Psoas muscle (tissue), 8 donors: ENCODE measurements around the gene PARVB. TPM values are rescaled to one million over a fixed set of nuclear protein-coding genes. Genes with fewer than 3 reads are reported as not detected.

Experiments used
- ATAC-seq, 4 donors: fragments of 200-7000 bp; cut with Tn5 transposase; one replicate each; pipeline ENCODE4 v1.9.1; 2020; ENCODE audit warnings: moderate library complexity in 3 of 4, mild to moderate bottlenecking in 2 of 4
- DNase-seq, 2 donors: peaks; one replicate each; pipeline ENCODE4 v3.0.0-alpha.2; 2020
- H3K27ac ChIP-seq: fragments of 200-600 bp; one replicate; pipeline ENCODE4 v1.8.0; 2022
- H3K27me3 ChIP-seq, 3 donors: fragments of 200-600 bp in 1 of 3; one replicate each; pipeline versions ENCODE4 v1.6.1 to v1.8.0; 2013 to 2022; ENCODE audit warnings: low read length in 2 of 3, mild to moderate bottlenecking in 2 of 3, moderate library complexity in 1 of 3; ENCODE audit not compliant: insufficient read depth in 3 of 3
- H3K36me3 ChIP-seq, 2 donors: fragments of 200-600 bp in 1 of 2; one replicate each; pipeline versions ENCODE4 v1.6.1 to v1.8.0; 2013 to 2022; ENCODE audit warnings: low read depth in 1 of 2, mild to moderate bottlenecking in 1 of 2, moderate library complexity in 1 of 2; ENCODE audit not compliant: insufficient read depth in 1 of 2
- H3K4me1 ChIP-seq: fragments of 200-600 bp; one replicate; pipeline ENCODE4 v1.8.0; 2022
- H3K4me3 ChIP-seq: fragments of 200-600 bp; one replicate; pipeline ENCODE4 v1.8.0; 2022; ENCODE audit warnings: mild to moderate bottlenecking
- H3K9me3 ChIP-seq: fragments of 200-600 bp; one replicate; pipeline ENCODE4 v1.8.0; 2022
- WGBS, 3 donors: extraction: QIAGEN DNeasy Blood & Tissue Kit; methylation state at CpG; one replicate each; pipeline versions ENCODE4 v1.1.6 to v1.1.7; 2013; 5-methylcytosine and 5-hydroxymethylcytosine counted together
- intact Hi-C, 2 donors: fragments of 100-400 bp; cut with DNase I; formaldehyde crosslinking; loops; one replicate each; pipeline versions ENCODE4 v1.11.0 to v1.14.2; 2022
- polyA plus RNA-seq, 3 donors: library from polyadenylated mRNA; stranded (reverse); fragments of 200-250 nt; gene quantifications; one replicate each; pipeline ENCODE4 v1.2.3, GENCODE V29; 2013
- total RNA-seq, 4 donors: library from RNA; stranded (reverse); fragmentation: NEBNext Ultra II Directional in 2 of 4; extraction: Animal tissue kit (Norgen Biotek cat#: 25700) in 2 of 4; gene quantifications; one replicate each; pipeline versions ENCODE4 v1.2.1 to v1.2.4, GENCODE V29; 2021 to 2023
- TF ChIP-seq, protein P1 (sequence below): fragments of 200-600 bp; IDR thresholded peaks from one replicate; pipeline ENCODE4 v1.8.0; 2022; ENCODE audit warnings: antibody characterized with exemption
- donor health status: healthy with polysubstance abuse.
- donor health status: DM: no; HTN: no; CAD: no; lungs with moderate emphysema.
- donor health status: Bipolar disorder and iron deficiency.
- donor health status: healthy.
- donor health status: DM: yes; HTN: yes; CAD: no.
- donor health status: DM: no; HTN: no; CAD: no.
- donor health status: DM: no; HTN: no; CAD: no.
- donor health status: DM: yes; HTN: yes; CAD: no.

Gene PARVB
- total and polyA plus RNA-seq, 7 donors, result 84.5 to 172 (median 103) TPM

DNA sequence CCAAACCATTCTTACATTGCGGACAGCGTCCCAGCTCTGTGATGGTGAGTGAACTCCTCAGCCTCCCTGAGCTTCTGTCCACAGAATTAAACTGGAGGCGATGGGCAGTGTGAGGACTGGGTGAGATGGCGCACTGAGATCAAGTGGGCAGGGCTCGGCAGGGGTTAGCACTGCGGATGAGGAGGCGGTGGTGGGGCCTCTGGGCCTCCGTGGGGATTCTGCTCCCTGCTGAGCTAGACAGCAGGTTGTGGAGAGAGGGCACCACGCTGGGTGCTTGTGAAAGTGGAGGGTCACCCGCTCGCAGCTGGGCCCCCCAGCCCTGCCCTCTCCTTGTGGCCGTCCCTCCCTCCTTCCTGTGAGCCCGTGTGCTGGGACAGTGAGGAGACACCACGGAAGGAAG lies 131.0 kb downstream of the PARVB start:
- Histone ChIP-seq H3K27me3 (no peaks in the 10 kb centered on the region), H3K9me3 (no peaks in the 10 kb centered on the region), H3K27ac (no peak overlapping the region), H3K36me3 (peaks cover 0 to 80% of the 10 kb centered on the region in 2 donors), H3K4me1 (no peaks in the 10 kb centered on the region), H3K4me3 (no peak overlapping the region)
- DNase-seq (peak in 1 of 2 donors; percentile 42), ATAC-seq (no peak)
- intact Hi-C loops, result no loop called here
- TF ChIP-seq, protein P1, sequence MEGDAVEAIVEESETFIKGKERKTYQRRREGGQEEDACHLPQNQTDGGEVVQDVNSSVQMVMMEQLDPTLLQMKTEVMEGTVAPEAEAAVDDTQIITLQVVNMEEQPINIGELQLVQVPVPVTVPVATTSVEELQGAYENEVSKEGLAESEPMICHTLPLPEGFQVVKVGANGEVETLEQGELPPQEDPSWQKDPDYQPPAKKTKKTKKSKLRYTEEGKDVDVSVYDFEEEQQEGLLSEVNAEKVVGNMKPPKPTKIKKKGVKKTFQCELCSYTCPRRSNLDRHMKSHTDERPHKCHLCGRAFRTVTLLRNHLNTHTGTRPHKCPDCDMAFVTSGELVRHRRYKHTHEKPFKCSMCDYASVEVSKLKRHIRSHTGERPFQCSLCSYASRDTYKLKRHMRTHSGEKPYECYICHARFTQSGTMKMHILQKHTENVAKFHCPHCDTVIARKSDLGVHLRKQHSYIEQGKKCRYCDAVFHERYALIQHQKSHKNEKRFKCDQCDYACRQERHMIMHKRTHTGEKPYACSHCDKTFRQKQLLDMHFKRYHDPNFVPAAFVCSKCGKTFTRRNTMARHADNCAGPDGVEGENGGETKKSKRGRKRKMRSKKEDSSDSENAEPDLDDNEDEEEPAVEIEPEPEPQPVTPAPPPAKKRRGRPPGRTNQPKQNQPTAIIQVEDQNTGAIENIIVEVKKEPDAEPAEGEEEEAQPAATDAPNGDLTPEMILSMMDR, result no peak
- WGBS, 3 donors, result 86 to 96% (median 89%) methylated on average over 12 to 14 of the region's 14 CpGs

DNA sequence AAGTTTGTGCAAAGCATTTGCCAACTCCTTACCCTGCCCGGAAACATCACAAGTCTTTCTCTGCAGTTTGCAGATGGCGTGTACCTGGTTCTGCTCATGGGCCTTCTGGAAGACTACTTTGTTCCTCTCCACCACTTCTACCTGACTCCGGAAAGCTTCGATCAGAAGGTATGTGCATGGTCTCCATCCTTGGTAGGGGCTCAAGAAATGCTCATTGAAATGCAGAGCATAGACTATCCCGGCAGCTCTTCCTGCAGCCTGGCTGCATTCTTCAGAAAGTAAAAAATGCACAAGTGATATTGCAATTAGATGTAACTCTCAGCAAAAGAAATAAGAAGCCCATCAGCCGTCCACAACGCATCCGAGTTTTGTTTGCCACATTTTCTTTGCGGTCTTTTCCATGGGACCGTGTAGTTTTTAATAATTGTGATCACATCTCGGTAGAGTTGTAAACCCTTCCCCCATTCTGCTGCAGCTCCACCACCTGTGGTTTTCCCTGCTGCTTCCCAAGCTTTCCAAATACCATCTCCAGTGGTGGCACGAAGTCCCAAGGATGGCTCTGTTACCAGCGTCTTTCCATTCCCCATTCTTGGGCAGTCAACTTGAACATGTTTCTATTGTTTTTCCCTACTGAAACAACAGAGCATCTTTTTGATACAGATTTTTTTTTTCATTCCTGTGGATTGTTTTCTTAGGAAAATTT lies 134.0 kb downstream of the PARVB start:
- ATAC-seq (no peak), DNase-seq (no peak)
- Histone ChIP-seq H3K27me3 (no peaks in the 10 kb centered on the region), H3K27ac (no peak overlapping the region), H3K4me3 (no peak overlapping the region), H3K36me3 (peaks cover 0 to 84% of the 10 kb centered on the region in 2 donors), H3K9me3 (no peaks in the 10 kb centered on the region), H3K4me1 (no peaks in the 10 kb centered on the region)
- TF ChIP-seq, protein P1, result no peak
- 82 to 91% (median 85%) methylated on average over 13 of the region's 13 CpGs for WGBS, 3 donors
- intact Hi-C loops, result no loop called here

- no peak overlapping the region for H3K27ac ChIP-seq
- TF ChIP-seq, protein P1, result no peak
- H3K27me3 ChIP-seq, result no peaks in the 10 kb centered on the region
- intact Hi-C loops, result no loop called here
- WGBS, 3 donors, result 59 to 78% (median 64%) methylated on average over 8 of the region's 8 CpGs
- H3K4me3 ChIP-seq, result no peak overlapping the region
- ATAC-seq (no peak), DNase-seq (peak in 1 of 2 donors; percentile 1)
- H3K4me1 ChIP-seq, result no peaks in the 10 kb centered on the region
- no peaks in the 10 kb centered on the region for H3K9me3 ChIP-seq
- H3K36me3 ChIP-seq, result peaks cover 0 to 82% of the 10 kb centered on the region in 2 donors
Measured at GRCh38 chr22:44158816-44159215, 134.7 kb downstream of the PARVB start.

GRCh38 chr22:44159221-44159620 lies 135.1 kb downstream of the PARVB start:
- TF ChIP-seq, protein P1, result no peak
- no peaks in the 10 kb centered on the region for H3K9me3 ChIP-seq
- peak in 2 of 4 donors; percentile 14 to 23 for ATAC-seq
- no peak for DNase-seq
- 55 to 78% (median 66%) methylated on average over 7 of the region's 7 CpGs for WGBS, 3 donors
- H3K36me3 ChIP-seq, result peaks cover 0 to 81% of the 10 kb centered on the region in 2 donors
- intact Hi-C loops, result no loop called here
- H3K4me1 ChIP-seq, result no peaks in the 10 kb centered on the region
- no peaks in the 10 kb centered on the region for H3K27me3 ChIP-seq
- H3K4me3 ChIP-seq, result no peak overlapping the region
- no peak overlapping the region for H3K27ac ChIP-seq

GRCh38 chr22:44159811-44160210 lies 135.7 kb downstream of the PARVB start:
- TF ChIP-seq, protein P1, result no peak
- intact Hi-C loops, result no loop called here

More at GRCh38 chr22:44159811-44160210, 135.7 kb downstream of the PARVB start:
- peak in 1 of 2 donors; percentile 19 for DNase-seq
- H3K27me3 ChIP-seq, result no peaks in the 10 kb centered on the region
- no peaks in the 10 kb centered on the region for H3K9me3 ChIP-seq
- WGBS, 3 donors, result 68 to 76% (median 71%) methylated on average over 7 of the region's 7 CpGs
- ATAC-seq, result no peak
- H3K4me3 ChIP-seq, result no peak overlapping the region
- H3K27ac ChIP-seq, result no peak overlapping the region
- peaks cover 0 to 86% of the 10 kb centered on the region in 2 donors for H3K36me3 ChIP-seq
- H3K4me1 ChIP-seq, result no peaks in the 10 kb centered on the region
